Esophagus squamous epithelium (tissue), 4 donors: Measurements from ENCODE around the gene PPP2R2C.

Experiments
- POLR2A ChIP-seq, 4 donors: fragments of 450-650 bp; IDR thresholded peaks; one replicate each; pipeline ENCODE4 v1.6.1; 2017; ENCODE audit warnings: antibody characterized with exemption in 4 of 4, mild to moderate bottlenecking in 4 of 4, moderate library complexity in 3 of 4
- TF ChIP-seq, protein P1 (sequence below), 6 experiments: fragments of 450-650 bp in 4 of 6; fragments of 200-600 bp in 2 of 6; sonication (generic) in 2 of 6; IDR thresholded peaks; one replicate each; pipeline ENCODE4 v1.5.1; 2016 to 2019; ENCODE audit warnings: antibody characterized with exemption in 6 of 6, mild to moderate bottlenecking in 4 of 6, moderate library complexity in 4 of 6

DNA sequence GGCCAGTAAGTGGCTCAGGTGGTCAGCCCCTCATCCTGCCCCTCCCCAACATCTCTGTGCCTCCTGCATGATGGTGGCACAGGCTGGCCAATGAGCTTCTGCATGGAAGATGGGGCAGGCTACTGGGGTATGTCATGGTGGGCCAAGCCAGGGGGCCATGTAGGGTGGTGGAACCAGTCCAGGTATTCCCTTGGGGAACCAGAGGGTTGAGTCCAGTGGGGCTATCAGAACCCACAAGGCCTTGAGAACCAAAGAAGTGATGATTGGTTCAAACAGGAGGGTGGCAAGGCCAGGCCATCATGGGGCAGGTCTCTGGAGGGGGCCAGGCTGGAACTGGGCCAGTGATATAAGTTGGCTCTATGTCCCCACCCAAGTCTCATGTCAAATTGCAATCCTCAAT lies 18.8 kb upstream of the PPP2R2C start:
- no peak for TF ChIP-seq POLR2A (IDR thresholded peaks at IDR 0.05)
- TF ChIP-seq, protein P1, sequence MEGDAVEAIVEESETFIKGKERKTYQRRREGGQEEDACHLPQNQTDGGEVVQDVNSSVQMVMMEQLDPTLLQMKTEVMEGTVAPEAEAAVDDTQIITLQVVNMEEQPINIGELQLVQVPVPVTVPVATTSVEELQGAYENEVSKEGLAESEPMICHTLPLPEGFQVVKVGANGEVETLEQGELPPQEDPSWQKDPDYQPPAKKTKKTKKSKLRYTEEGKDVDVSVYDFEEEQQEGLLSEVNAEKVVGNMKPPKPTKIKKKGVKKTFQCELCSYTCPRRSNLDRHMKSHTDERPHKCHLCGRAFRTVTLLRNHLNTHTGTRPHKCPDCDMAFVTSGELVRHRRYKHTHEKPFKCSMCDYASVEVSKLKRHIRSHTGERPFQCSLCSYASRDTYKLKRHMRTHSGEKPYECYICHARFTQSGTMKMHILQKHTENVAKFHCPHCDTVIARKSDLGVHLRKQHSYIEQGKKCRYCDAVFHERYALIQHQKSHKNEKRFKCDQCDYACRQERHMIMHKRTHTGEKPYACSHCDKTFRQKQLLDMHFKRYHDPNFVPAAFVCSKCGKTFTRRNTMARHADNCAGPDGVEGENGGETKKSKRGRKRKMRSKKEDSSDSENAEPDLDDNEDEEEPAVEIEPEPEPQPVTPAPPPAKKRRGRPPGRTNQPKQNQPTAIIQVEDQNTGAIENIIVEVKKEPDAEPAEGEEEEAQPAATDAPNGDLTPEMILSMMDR (IDR thresholded peaks at IDR 0.05): no peak
